HG02588 (cell line): ENCODE results near the gene ORC4.

Experiments used
- ATAC-seq: cut with Tn5 transposase; IDR thresholded peaks from one replicate; pipeline ENCODE4 v1.9.1; 2021; ENCODE audit warnings: mild to moderate bottlenecking, moderate library complexity; ENCODE audit not compliant: unreplicated experiment

ORC4 gene

DNA sequence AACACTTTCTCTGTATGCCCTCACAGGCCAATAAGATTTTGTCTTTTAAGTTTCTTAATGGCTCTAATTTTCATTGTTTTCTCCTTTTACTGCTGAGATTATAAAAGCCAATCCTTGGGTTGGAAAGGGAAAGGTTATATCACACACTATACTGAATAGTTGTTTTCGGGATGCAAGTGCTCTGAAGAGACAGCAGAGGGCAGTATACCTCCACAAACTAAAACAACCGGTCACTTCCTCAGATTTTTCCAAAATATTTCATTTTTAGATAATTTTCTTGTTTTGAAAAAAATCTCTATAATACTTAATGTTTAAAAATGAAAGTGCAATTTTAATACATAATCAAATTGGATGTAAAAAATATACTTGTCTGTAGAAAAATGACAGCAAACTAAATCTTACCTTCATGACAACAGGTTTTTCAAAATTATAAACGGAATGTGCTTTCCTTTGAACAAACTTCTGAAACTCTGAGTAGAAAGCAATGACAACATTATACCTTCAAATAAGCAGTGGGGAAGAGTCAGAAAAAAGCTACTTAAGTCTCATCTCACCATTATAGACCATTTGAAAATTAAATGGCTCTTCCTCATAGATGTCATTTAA lies 82.7 kb downstream of the ORC4 start:
- ATAC-seq = no peak

DNA sequence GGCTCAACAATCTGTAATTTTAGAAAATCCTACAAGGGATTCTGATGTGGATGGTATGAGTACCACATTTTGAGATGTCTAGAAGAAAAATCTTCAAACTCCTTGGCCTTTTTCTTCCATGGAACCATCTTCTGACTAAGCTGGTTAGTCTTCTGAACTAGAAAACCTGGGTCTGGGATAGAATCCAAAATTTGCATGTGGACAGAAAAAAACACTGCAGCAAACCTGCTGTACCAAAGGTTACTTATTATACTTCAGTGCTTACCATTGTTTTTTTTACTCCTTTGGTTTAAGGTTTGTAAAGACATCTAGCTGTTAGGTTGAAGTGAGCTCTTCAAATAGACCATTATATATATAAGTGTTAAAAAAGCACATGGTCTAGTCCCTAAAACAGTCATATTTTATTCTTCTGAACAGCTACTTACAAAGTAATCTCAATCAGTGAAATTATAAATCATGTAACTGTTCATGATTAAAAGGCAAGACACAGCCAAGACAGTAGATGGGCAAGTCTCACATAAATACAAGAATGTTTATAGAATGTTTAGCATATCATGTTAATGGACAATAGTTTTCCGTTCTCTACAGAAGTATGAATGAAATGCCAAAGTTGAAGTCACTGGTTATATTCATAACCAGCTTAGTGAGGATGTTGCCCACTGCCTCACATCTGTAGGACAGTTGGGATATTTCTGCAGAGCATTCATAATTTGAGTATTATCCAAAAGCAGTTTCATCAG lies 85.5 kb downstream of the ORC4 start:
- no peak for ATAC-seq

DNA sequence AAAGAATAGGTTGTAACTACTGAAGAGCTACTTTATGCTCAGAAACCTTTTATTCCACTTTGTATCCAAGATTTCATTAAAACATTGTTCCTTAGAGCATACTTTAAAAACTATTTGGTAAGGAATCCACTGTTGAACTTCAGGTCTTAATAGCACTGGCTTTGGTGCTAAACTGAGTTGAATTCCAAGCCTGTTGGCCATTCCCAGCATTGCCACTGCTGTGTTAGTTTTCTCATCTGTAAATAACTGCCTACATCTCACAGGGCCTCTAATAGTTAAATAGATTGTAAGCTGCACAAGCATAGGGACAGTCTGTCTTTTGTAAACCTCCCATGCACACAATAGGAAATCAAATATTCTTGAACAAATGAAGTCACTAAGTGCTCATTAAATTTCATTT lies 86.6 kb downstream of the ORC4 start:
- no peak for ATAC-seq

DNA sequence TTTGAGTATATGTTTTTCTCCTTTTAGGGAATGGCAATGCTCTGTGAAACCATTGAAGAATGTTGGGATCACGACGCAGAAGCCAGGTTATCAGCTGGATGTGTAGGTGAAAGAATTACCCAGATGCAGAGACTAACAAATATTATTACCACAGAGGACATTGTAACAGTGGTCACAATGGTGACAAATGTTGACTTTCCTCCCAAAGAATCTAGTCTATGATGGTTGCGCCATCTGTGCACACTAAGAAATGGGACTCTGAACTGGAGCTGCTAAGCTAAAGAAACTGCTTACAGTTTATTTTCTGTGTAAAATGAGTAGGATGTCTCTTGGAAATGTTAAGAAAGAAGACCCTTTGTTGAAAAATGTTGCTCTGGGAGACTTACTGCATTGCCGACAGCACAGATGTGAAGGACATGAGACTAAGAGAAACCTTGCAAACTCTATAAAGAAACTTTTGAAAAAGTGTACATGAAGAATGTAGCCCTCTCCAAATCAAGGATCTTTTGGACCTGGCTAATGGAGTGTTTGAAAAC lies 93.4 kb downstream of the ORC4 start:
- no peak for ATAC-seq

DNA sequence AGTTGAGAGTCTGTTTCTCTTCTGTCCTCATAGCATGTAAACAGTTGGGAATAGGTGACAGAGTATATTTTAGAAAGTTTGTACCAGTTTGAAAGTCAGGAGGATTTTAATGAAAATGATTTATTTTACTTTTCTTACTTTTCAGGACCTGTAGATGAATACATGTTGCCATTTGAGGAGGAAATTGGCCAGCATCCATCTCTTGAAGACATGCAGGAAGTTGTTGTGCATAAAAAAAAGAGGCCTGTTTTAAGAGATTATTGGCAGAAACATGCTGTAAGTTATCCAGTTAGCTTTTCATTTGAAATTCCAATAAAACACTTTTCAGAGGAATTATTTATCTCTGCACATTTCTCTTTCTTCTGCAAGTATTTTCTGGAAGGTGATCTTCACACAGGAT lies 94.7 kb downstream of the ORC4 start:
- ATAC-seq = no peak

DNA sequence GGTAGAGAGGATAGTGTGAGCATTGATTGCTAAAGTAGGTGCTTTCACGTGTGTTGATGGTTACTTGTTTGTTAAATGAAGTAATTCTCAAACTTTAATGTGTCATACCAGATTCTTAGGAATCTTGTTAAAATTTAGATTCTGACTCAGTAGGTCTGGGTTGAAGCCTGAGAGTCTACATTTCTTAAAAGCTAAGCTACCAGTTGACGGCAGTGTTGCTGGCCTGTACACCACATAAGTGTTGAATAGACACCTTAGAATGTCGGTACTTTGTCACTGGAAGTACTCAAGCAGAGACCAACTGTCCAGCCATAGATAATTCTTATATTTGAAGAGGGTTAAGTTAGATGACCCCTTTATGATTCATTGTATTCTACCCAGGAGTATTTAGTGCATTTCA lies 95.9 kb downstream of the ORC4 start:
- ATAC-seq = no peak

DNA sequence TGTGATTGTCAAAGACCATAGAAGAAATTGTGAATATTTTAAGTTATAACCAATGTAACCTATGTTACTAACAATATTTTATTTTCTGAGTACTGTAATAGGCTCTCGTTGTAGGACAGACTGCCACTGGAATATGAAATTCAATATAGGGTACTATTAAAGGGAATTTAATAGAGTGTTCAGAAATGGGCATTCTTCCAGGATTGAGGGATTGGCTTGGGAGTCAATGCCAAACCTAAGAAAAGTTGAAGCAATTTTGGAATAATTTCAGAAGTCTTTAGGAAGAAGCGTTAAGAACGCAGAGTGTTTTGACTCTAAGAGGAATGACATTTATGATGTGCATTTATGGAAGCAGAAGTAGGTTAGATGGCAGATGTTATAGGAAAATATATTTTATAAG lies 96.7 kb downstream of the ORC4 start:
- ATAC-seq = no peak

DNA sequence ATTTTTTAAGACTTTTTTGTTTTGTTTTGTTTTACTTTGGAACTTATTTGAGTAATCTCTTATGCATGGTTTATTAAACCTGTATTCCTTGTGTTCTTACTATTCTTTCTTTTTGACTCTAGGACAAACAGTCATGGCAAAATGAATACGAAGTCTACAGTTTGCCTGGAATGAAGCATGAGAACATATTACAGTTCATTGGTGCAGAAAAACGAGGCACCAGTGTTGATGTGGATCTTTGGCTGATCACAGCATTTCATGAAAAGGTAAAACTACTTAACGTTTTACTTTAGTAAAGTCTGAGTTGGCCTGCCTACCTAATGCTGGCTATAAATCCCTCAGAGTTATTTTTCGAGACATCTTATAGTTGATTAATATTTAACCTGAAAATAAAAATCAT lies 103.4 kb downstream of the ORC4 start:
- ATAC-seq = no peak

DNA sequence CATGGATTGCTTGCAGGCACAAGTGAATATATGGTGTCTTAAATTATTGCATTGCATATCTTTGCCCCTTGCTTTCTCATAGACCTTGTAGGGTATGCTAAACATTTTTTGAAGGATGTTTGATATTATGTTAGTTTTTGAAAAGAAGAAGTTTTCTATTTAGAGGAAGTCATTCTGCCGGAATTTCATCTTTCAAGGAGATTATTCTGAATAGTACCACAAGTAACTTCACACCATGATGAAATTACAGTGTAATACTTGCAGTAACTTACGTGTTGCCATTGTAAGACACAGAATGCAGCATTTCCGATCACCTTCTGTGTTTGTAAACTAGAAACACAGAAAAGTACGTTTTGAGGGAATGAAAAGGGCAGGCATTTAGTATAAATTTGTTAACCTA lies 103.8 kb downstream of the ORC4 start:
- no peak for ATAC-seq

DNA sequence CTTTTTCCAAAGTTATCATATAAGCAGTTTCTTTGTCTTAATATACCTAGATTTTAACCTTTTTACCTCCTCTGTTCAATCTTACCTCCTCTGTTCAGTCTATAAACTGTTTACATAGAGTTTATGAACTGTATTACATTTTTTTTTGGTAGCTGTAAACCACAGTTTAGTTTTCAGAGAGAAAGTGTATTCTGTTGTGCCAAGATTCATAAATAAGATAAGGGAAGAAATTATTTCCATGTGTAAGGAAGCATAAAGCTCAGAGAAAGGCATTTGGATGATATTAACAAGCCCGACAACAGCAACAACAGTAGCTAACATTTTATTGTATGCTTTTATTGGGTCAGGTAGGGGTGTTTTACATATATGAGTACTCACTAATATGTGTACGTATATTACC lies 104.5 kb downstream of the ORC4 start:
- ATAC-seq = no peak

DNA sequence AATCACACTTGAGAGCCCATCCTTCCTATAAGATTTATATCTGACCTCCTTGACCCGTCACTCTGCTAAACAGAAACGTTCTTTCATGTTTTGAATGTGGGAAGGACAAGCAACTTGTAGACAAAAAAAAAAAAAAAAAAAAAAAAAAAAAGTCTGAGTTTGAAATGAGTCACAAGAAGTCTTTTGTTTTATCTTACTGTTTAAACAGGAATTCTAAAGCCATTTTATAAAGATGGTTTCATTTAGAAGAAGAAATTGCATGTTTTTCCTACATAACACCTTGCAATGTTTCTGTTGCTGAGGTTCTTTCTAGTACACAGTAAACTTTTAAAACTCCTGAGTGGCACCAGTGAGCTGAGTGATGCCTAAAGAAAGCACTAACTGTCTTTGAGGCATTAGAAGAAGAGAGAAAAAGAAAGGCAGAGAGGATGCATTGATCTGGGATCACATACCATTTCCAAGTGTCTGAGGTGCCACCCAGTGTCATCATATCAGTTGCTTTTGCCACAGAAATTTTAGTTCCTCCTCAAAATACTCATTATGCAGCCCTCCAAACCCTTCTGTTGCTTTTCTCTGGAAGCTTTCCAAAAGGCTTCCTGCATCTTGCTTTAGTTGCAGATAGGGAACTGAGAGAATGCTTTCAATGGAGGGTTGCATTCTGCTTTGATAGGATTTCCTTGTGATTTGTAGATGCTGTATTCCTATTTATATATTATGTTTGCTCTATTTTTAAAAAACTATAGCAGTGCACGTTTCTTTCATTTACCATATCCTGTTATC lies 106.6 kb downstream of the ORC4 start:
- ATAC-seq = no peak

DNA sequence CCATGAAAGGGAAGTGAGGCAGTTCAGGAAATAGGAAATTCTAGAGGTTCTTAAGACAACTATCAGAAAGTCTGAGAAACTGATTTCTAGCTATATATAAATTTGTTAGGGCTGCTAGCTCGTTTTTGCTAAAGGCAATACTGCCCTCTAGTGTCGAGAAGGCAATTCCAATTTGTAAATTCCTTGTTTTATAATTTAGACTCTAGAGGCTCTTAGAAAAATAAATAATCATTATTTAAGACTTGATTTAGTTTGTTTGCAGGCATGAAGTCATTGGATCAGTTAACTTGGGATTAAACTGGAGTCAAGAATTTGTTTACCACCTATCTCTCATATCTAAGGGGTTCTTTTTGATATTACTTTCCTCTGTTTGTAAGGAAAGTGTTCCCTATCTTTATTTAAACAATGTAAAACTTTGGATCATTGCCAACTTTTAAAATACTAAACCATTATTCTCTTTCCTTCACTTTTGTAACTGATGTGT lies 109.5 kb downstream of the ORC4 start:
- no peak for ATAC-seq

DNA sequence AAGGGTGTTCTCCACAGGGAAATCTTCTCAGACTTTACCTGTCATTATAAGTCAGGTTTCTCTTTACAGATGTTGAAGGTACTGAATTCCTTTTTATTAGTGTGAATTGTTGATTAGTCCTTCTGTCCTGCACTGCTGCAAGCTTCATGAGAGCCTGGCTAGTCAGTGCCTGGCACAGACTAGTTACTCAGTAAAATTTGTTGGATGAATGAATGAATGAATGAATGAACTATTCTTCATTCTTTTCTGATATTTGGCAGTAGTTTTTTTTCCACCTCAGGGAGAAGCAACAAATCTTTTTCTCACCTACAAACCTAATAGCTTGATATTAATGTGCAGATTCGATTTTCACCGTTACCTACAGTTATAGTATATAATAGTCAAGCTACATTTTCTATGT lies 111.4 kb downstream of the ORC4 start:
- ATAC-seq = no peak

DNA sequence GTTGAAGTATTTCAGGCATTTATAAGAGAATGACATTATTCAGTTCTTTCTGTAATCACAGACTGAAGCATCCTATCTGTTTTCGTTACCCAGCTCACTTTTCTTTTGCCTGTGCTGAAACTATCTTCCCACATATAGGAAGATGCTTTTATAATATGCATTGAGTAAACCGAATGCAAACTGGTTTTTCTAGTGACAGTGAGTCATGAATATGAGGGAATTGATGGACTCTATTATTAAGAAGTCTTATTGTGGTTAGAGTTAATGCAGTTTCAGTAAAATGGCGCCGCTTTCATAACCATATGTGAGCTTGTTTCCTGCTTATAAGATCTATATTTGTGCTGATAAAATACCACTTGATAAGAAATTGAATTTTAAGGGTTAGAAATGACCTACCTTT lies 116.5 kb downstream of the ORC4 start:
- ATAC-seq = no peak

DNA sequence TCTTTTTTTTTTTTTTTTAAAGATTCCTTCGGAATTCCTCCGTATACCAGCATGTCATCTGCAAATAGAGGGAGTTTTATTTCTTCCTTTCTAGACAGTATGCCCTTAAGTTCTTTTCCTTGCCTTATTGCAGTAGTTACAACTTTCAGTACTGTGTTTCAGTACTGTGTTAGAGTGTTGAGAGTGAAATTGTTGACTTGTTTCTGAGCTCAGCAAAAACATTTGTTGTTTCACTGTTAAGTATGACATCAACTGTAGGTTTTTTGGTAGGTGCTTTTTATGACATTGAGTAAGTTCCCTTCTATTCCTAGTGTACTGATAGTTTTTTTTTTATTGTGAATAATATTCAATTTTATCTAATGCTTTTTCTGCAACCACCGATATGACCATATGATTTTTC lies 131.9 kb downstream of the ORC4 start:
- peak; percentile 59 for ATAC-seq

DNA sequence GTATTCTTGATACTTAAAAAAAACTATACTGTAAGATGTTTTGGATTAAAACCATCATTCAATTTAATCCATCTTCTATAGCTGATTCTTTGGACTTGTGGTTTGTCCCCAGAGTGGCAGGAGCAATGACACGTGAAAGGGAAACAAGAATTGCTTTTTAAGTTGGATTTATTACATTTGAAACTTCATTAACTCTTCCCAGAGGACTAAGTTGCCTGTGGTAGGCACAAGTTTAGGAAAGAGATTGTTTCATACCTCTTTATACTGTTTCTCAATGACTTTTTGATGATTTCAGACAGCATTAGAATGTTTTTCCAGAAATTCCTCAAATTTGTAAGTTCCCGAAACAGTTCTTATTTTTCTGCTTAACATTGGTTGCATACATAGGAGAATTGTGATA lies 134.4 kb downstream of the ORC4 start:
- no peak for ATAC-seq

DNA sequence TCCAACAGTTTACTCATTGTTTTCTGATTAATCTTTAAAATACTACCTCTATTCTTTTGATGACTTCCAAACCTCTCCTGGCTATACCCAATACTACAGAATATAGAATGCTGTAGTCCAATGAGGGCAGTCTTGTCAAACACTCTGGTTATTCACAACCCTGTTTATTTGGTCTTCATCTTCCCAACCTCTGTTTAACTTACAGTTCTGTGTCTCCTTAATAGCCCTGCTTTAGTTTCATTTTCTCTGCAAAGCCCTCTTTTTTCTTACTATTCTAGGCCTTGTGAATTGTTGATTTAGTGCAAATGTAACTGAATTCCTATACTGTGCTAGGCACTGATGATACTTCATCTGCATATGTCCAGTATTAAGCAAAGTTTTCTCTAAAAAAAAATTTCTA lies 135.7 kb downstream of the ORC4 start:
- no peak for ATAC-seq

DNA sequence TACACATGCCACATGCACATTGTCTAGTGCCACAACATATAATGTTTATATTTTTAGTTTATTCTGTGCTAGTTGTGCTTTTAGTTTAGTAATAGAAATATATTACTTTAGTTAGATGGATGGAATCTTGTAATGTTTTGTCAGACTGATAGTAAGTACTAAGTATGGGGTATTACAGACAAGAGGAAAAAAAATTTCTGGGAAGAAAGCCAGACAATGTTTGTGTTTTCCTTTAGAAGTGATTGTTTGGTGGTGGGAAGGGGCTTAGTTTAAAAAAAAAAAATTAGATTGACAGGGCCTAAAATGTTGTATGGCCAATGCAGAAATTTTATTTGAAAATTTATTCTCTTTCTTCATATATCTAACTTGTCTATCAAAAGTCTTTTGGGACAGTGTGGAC lies 137.9 kb downstream of the ORC4 start:
- no peak for ATAC-seq
